Activated naive CD8-positive, alpha-beta T cell treated with anti-CD3 and anti-CD28 coated beads, Interleukin-2, amount 50 U/mL, for 24 hours (primary cell): ENCODE measurements around the gene SOX8.

Experiments used
- ATAC-seq: fragments of 150-1000 bp; cut with Tn5 transposase; one replicate; pipeline ENCODE4 v1.10.0; 2021
- DNase-seq: peaks from one replicate; pipeline ENCODE4 v3.0.0; 2021
- H3K27ac Mint-ChIP-seq: one replicate; pipeline ENCODE4 v1.8.0; 2021; ENCODE audit warnings: mild to moderate bottlenecking, mixed read lengths
- H3K27me3 Mint-ChIP-seq: one replicate; pipeline ENCODE4 v1.8.0; 2021; ENCODE audit warnings: mixed read lengths
- H3K36me3 Mint-ChIP-seq: one replicate; pipeline ENCODE4 v1.8.0; 2021; ENCODE audit warnings: low read depth, mixed read lengths
- H3K4me1 Mint-ChIP-seq: one replicate; pipeline ENCODE4 v1.8.0; 2021; ENCODE audit warnings: mixed read lengths
- H3K4me3 Mint-ChIP-seq: one replicate; pipeline ENCODE4 v1.8.0; 2021; ENCODE audit warnings: mild to moderate bottlenecking, moderate library complexity, mixed read lengths
- H3K9me3 Mint-ChIP-seq: one replicate; pipeline ENCODE4 v1.8.0; 2021; ENCODE audit warnings: mixed read lengths

Gene SOX8

DNA sequence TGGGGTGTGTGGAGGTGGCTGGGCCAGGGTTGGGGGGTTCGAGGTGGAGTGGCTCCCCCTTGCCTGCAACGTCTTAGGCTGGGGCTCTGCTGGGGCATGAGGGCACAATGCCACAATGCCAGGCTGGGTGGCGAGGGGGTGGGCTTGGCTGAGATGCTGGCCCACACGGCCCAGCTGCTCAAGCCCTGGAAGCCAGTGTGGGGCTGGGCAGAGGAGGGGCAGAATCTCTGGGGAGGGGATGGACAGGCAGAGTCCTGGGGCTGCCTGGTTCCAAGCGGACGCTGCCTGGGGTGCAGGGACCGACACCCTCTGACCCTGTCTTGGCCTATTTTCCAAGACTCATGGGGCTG, 53.5 kb downstream of the SOX8 start:
- H3K4me1 Mint-ChIP-seq, result no peaks in the 10 kb centered on the region
- ATAC-seq, result no peak
- H3K27me3 Mint-ChIP-seq, result no peaks in the 10 kb centered on the region
- no peak overlapping the region for H3K27ac Mint-ChIP-seq
- no peaks in the 10 kb centered on the region for H3K9me3 Mint-ChIP-seq
- H3K4me3 Mint-ChIP-seq, result no peak overlapping the region
- no peak for DNase-seq
- H3K36me3 Mint-ChIP-seq, result no peaks in the 10 kb centered on the region

DNA sequence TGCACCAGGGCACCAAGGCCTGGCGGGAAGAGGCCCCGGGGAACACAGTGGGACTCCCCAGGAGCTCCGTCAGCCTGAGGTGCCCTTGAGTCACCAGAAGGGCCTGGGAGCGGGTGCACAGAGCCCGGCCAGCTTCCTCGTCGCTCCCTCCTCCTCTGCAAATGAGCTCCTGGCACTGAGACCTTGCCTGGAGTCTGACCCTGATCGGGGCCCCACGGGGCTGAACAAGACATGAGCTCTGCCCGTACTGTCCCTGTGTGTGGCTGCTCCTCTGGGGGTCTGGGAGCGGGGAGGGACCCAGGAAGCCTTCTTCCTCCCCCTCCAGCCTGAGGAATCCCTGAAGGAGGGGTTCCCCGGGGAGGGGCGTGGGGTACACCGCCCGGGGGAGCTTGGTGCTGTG, 54.6 kb downstream of the SOX8 start:
- Mint-ChIP-seq H3K27me3 (no peaks in the 10 kb centered on the region), H3K9me3 (no peaks in the 10 kb centered on the region), H3K4me3 (no peak overlapping the region), H3K4me1 (no peaks in the 10 kb centered on the region), H3K27ac (no peak overlapping the region), H3K36me3 (no peaks in the 10 kb centered on the region)
- DNase-seq, result no peak
- ATAC-seq, result no peak
